ENCODE results near the gene ESPN. TPM values are rescaled to one million over a fixed set of nuclear protein-coding genes. Genes with fewer than 3 reads are reported as not detected.

The ESPN gene
- total RNA-seq, 3 donors from 2014 or later (not counting 1 experiment from before 2014, with no cell fraction given), result 1.1 to 2.0 (median 1.7) TPM

GRCh38 chr1:6497215-6497866 is 72.8 kb downstream of the ESPN start:
- Histone ChIP-seq H3K4me3 (ENCODE audit: low read length) (peak overlapping the region; percentile 33), H3K9me3 (ENCODE audit: control insufficient read depth, insufficient read depth, low read length) (no peaks in the 10 kb centered on the region), H3K36me3 (ENCODE audit: control insufficient read depth, insufficient read depth, low read length) (no peaks in the 10 kb centered on the region), H3K27me3 (ENCODE audit: control insufficient read depth, insufficient read depth, low read length) (peaks cover 9% of the 10 kb centered on the region), H3K27ac (ENCODE audit: low read length) (no peak overlapping the region), H3K4me1 (ENCODE audit: control insufficient read depth, insufficient read depth, low read length) (peaks cover 20% of the 10 kb centered on the region)
- Mint-ChIP-seq H3K27ac (no peak overlapping the region), H3K36me3 (no peaks in the 10 kb centered on the region), H3K9me3 (no peaks in the 10 kb centered on the region), H3K4me3 (peak overlapping the region; percentile 81), H3K4me1 (peaks cover 7% of the 10 kb centered on the region in 2 donors), H3K27me3 (ENCODE audit: low read depth in 2 of 2) (peaks cover 0 to 18% of the 10 kb centered on the region in 2 donors)
- WGBS (ENCODE audit: insufficient coverage), result under 1% methylated on average over 74 of the region's 74 CpGs
- ATAC-seq, result peak; percentile 60 to 82 (median 80)
- peak in 1 of 2 donors; percentile 75 for DNase-seq
- intact Hi-C loops (cut with micrococcal nuclease), result no loop called here
- TF ChIP-seq, protein P1, sequence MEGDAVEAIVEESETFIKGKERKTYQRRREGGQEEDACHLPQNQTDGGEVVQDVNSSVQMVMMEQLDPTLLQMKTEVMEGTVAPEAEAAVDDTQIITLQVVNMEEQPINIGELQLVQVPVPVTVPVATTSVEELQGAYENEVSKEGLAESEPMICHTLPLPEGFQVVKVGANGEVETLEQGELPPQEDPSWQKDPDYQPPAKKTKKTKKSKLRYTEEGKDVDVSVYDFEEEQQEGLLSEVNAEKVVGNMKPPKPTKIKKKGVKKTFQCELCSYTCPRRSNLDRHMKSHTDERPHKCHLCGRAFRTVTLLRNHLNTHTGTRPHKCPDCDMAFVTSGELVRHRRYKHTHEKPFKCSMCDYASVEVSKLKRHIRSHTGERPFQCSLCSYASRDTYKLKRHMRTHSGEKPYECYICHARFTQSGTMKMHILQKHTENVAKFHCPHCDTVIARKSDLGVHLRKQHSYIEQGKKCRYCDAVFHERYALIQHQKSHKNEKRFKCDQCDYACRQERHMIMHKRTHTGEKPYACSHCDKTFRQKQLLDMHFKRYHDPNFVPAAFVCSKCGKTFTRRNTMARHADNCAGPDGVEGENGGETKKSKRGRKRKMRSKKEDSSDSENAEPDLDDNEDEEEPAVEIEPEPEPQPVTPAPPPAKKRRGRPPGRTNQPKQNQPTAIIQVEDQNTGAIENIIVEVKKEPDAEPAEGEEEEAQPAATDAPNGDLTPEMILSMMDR (IDR thresholded peaks at IDR 0.05), result no peak

DNA sequence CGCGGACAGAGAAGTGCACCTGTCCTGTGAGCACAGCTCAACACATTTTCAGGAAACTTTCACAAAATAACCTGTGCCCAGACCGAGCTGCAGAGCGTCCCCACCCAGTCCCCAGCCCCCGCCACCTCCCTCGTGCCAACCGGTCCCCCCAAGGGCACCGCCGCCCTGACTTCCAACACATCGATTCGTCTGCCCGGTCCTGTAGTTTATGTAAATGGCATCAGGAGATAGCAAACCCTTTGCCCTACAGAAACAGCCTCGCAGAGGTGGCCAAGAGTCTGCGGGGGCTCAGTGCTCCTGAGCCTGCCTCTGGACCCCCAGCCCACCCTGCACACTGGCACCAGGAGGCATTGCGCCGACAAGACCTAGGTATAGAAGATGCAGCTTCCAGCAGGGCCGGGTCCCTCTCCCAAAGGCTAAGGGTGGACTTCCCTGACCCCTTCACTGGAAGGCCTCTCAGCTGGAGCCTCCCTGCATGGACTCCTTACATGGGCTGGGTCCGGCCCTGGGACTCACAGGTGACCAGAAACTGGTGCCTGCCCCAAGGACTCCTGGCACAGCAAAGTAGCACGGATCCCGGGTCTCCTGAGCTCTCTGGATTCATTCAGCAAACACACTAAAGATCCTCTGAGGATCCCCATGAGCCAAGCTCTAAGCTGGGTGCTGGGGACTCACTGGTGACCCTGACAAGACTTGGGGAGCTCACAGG is 73.4 kb downstream of the ESPN start:
- peaks cover 0 to 18% of the 10 kb centered on the region in 2 donors for H3K27me3 Mint-ChIP-seq (ENCODE audit: low read depth in 2 of 2)
- no peaks in the 10 kb centered on the region for H3K36me3 Mint-ChIP-seq
- ATAC-seq (no peak), DNase-seq (no peak)
- no peaks in the 10 kb centered on the region for H3K9me3 ChIP-seq (ENCODE audit: control insufficient read depth, insufficient read depth, low read length)
- intact Hi-C loops (cut with micrococcal nuclease), result no loop called here
- H3K27me3 ChIP-seq (ENCODE audit: control insufficient read depth, insufficient read depth, low read length), result peaks cover 9% of the 10 kb centered on the region
- H3K4me1 Mint-ChIP-seq, result peaks cover 7% of the 10 kb centered on the region in 2 donors
- 55% methylated on average over 15 of the region's 20 CpGs for WGBS (ENCODE audit: insufficient coverage)
- H3K36me3 ChIP-seq (ENCODE audit: control insufficient read depth, insufficient read depth, low read length), result no peaks in the 10 kb centered on the region
- peaks cover 20% of the 10 kb centered on the region for H3K4me1 ChIP-seq (ENCODE audit: control insufficient read depth, insufficient read depth, low read length)
- H3K27ac ChIP-seq (ENCODE audit: low read length), result no peak overlapping the region
- TF ChIP-seq, protein P1 (IDR thresholded peaks at IDR 0.05), result no peak
- peak overlapping the region; percentile 33 for H3K4me3 ChIP-seq (ENCODE audit: low read length)
- H3K27ac Mint-ChIP-seq, result no peak overlapping the region
- H3K9me3 Mint-ChIP-seq, result no peaks in the 10 kb centered on the region
- peak overlapping the region; percentile 81 for H3K4me3 Mint-ChIP-seq

- Histone ChIP-seq H3K4me1 (ENCODE audit: control insufficient read depth, insufficient read depth, low read length) (peaks cover 20% of the 10 kb centered on the region), H3K36me3 (ENCODE audit: control insufficient read depth, insufficient read depth, low read length) (no peaks in the 10 kb centered on the region), H3K27ac (ENCODE audit: low read length) (no peak overlapping the region), H3K9me3 (ENCODE audit: control insufficient read depth, insufficient read depth, low read length) (no peaks in the 10 kb centered on the region), H3K4me3 (ENCODE audit: low read length) (no peak overlapping the region), H3K27me3 (ENCODE audit: control insufficient read depth, insufficient read depth, low read length) (peaks cover 9% of the 10 kb centered on the region)
- 82% methylated on average over 13 of the region's 13 CpGs for WGBS (ENCODE audit: insufficient coverage)
- intact Hi-C loops (cut with micrococcal nuclease), result no loop called here
- Mint-ChIP-seq H3K27ac (no peak overlapping the region), H3K4me3 (no peak overlapping the region), H3K4me1 (peaks cover 7% of the 10 kb centered on the region in 2 donors), H3K9me3 (no peaks in the 10 kb centered on the region), H3K27me3 (ENCODE audit: low read depth in 2 of 2) (peaks cover 0 to 18% of the 10 kb centered on the region in 2 donors), H3K36me3 (no peaks in the 10 kb centered on the region)
- DNase-seq (no peak), ATAC-seq (no peak)
- TF ChIP-seq, protein P1 (IDR thresholded peaks at IDR 0.05), result no peak
Measured at GRCh38 chr1:6498576-6499111, 74.1 kb downstream of the ESPN start.
